Right ventricle myocardium superior (tissue), 1 donor: Measurements from ENCODE around the gene RNH1. TPM values are rescaled to one million over a fixed set of nuclear protein-coding genes. Genes with fewer than 3 reads are reported as not detected.
A peak's percentile ranks its signal among the peaks of the same experiment; 100 is the strongest.

Experiments used
- ATAC-seq: fragments of 200-7000 bp; cut with Tn5 transposase; one replicate; pipeline ENCODE4 v1.9.1; 2020; ENCODE audit warnings: mild to moderate bottlenecking; ENCODE audit not compliant: poor library complexity
- DNase-seq: peaks from one replicate; pipeline ENCODE4 v3.0.0-alpha.2; 2020
- intact Hi-C: fragments of 100-400 bp; cut with DNase I; formaldehyde crosslinking; loops from one replicate; pipeline ENCODE4 v1.11.2; 2022
- total RNA-seq: library from RNA; stranded (reverse); fragmentation: NEBNext Ultra II Directional; extraction: Animal tissue kit (Norgen Biotek cat#: 25700); gene quantifications from one replicate; pipeline ENCODE4 v1.2.1, GENCODE V29; 2021
- donor health status: DM: no; HTN: yes; CAD: no; lungs with severe emphysema.

The RNH1 gene
- total RNA-seq, 1 donor from 2014 or later: 171 TPM

DNA sequence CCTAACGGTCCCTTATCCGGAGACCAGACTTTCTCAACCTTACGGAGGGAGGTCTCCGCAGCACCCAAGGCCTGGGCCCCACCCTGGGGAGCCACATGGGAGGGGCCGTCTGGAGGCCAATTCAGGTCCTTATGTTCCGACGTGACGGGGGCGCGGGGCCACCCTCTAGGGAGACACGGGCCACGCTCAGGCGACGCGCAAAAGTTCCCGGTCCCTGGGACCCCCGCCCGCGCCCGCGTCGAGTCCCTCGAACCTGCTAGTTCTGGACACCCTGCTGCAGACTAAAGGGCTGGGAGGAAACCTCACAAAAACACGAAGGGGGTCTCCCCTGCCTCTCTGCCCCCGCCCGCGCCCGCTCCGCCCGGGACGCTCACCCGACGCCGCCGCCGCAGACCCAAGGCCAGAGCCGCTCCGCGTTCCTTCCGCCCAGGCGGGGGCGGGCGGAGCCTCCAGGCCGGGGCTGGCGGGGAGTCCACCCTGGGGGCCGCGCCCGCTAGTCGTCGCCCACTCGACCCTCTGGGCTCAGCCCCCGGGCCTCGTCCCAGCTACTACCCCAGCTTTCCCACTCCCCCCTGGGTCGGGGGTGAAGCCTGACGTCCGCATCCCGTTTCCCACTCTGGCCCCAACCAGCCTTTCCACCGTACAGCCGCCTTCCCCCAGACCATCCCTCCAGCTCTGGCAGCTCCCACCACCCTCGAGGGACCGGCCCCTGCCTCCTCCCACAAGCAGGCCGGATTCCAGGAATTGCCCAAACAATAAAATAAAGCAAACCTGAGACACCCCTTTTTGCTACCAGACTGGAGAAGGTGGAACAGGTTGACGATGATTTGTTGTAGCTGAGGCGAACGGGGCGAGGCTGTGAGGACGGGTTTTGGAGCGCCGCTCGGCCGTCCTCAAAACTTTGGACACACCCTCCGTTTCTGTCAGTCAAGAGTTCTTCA is 2.7 kb downstream of the RNH1 start:
- DNase-seq (peak; percentile 73), ATAC-seq (no peak)
- intact Hi-C loops: loop anchor here (5.0 kb wide), 1 partner anchor 52 kb away; the partner anchor contains the start of gene PTDSS2

DNA sequence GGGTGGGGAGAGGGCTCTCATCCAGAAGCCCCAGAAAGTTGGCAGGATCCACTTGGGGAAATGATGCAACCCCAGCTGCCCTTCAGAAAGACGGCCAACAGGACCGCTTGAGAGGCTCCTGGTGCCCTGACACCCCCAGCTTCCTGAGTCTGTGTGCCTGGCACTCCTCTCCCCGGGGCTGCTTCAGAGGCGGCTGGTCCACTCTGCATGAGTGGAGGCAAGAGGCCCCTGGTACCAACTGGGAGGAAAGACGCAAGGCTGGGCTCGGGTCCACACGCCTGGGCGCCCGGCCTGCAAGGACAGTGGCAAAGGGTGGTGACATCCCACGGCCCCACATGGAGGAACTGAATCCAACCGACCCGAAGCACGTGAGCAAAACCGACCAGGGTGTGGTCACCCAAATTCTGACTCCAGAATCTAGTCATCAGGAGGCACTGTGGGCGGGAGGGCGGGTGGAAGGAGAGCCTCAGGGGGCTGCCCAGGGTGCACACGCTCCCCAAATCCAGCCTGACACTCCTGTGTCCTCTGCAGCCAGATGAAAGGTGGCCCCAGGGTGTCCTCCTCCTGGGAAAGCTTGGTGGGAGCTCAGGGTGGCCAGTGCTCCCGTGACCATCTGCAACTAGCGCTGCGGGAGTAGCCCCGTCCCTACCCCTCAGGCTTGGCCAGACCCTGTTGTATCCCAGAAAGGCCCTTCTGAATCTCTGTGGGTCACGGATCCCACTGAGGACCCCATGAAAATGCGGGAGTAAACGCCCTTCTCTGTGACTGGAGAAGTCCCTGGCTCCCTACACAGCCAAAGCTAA is 3.7 kb downstream of the RNH1 start:
- ATAC-seq (no peak), DNase-seq (peak; percentile 78)
- intact Hi-C loops: loop anchor here (5.0 kb wide), 1 partner anchor 51 kb away; the partner anchor contains the start of gene PTDSS2

DNA sequence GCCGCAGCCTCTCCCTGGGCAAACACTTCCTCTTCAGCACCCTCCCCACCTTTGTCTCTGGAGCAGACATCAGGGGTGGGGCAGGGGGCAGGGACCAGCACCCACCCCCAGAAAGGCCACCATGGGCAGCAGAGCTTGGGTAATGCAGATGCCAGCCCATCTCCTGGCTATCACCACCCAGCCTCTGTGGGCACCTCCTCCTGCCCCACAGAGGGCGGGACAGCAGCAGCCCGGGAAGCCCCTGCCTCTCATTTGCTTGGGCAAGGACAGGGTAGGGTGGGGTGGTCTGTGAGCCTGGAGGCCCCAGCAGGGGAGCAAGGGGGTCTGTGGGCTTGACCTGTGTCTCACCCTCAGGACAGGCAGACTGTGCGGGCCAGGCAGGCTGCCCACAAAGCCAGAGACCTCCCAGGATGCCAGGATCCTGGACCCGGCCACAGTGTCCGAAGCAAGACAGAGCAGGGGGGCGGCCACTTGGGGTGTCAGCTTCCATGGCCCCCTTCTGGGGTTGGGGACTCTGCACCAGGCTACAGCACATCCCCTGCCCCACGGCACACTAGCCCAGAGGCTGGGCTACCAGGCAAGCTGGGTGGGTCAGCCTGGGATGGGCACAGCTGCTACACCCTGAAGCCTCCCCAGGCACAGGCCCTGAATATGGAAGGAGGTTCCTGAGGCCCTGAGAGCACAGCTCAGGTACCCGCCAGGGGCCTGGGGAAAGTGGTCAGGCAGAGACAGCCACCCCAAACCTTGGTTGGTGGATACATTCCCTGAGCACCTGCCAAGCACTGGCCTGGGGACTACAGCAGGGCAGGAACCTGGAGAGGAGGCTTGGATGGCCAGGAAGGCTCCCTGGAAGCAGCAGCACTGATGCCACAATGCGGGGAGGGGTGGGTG is 4.5 kb downstream of the RNH1 start:
- DNase-seq: no peak
- intact Hi-C loops: loop anchor here (5.0 kb wide), 1 partner anchor 50 kb away; the partner anchor contains the start of gene PTDSS2

GRCh38 chr11:501683-502287 is 5.3 kb downstream of the RNH1 start:
- ATAC-seq (no peak), DNase-seq (no peak)
- intact Hi-C loops: loop anchor here (5.0 kb wide), 1 partner anchor 49 kb away; the partner anchor contains the start of gene PTDSS2

More for the DNA sequence above, 4.5 kb downstream of the RNH1 start:
- ATAC-seq: no peak

- intact Hi-C loops: loop anchor here (5.0 kb wide), 1 partner anchor 49 kb away; the partner anchor contains the start of gene PTDSS2
- ATAC-seq (peak; percentile 21), DNase-seq (no peak)
Measured at GRCh38 chr11:501001-501682, 5.9 kb downstream of the RNH1 start.

- DNase-seq: no peak
- intact Hi-C loops: loop anchor here (5.0 kb wide), 1 partner anchor 47 kb away; the partner anchor contains the start of gene PTDSS2
- no peak for ATAC-seq
Measured at GRCh38 chr11:499201-500076, 7.6 kb downstream of the RNH1 start.

GRCh38 chr11:498297-499181 is 8.5 kb downstream of the RNH1 start:
- DNase-seq (no peak), ATAC-seq (no peak)
- intact Hi-C loops: no loop called here

GRCh38 chr11:497565-498296 is 9.3 kb downstream of the RNH1 start:
- ATAC-seq: peak; percentile 53
- DNase-seq: peak; percentile 76
- intact Hi-C loops: no loop called here

- no peak for DNase-seq
- no peak for ATAC-seq
- intact Hi-C loops: no loop called here
Measured at GRCh38 chr11:496834-497564, 10.0 kb downstream of the RNH1 start.

GRCh38 chr11:495537-495931 is 11.5 kb downstream of the RNH1 start:
- ATAC-seq (no peak), DNase-seq (no peak)
- intact Hi-C loops: no loop called here

DNA sequence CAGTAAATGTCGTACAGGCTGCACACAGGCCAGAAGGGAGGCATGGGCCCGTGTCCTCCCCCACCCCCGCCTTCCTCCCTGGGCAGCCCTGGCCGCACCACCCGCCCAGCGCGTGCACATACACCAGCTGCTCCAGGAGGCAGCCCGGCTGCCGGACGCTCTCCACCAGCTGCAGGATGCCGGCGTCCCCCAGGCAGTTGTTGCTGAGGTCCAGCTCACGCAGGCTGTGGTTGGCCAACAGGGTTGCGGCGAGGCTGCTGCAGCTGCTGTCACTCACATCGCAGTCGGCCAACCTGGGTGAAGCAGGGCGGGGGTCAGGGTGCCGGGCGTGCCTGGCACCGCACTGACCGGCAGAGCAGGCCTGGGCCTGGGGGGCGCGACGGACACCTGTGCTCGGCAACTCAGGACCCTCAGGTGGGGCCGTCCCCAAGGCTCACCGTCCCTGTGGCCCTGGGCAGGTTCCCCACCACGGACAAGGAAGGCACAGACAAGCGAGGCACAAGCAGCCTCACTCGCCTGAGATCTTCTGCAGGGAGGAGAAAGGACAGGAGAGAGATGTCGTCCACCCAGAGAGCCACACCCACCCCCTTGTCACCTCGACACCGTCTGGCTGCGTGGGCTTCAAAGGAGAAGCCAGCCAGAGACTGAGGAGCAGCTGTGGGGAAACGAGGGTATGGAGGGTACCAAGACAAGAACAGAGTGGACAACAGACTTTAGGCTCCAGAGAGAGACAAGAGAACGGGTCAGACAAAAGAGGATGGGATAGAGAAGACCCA is 12.1 kb downstream of the RNH1 start:
- intact Hi-C loops: no loop called here
- ATAC-seq (no peak), DNase-seq (no peak)

- intact Hi-C loops: no loop called here
- DNase-seq: no peak
- no peak for ATAC-seq
Measured at GRCh38 chr11:492427-493226, 14.4 kb downstream of the RNH1 start.

GRCh38 chr11:491358-491757 is 15.7 kb downstream of the RNH1 start:
- DNase-seq: no peak
- ATAC-seq: no peak
- intact Hi-C loops: no loop called here
